ENCODE data around the gene TLE5. TPM values are rescaled to one million over a fixed set of nuclear protein-coding genes. Genes with fewer than 3 reads are reported as not detected.

The TLE5 gene
- polyA plus RNA-seq, 3 donors, result 27.5 to 309 (median 34.4) TPM

GRCh38 chr19:3066482-3067049 lies 4.3 kb upstream of the TLE5 start:
- Histone ChIP-seq H3K36me3 (replicated peaks in 1 of 2; ENCODE audit: control insufficient read depth in 1 of 2, insufficient read depth in 2 of 2, low read length in 2 of 2) (no peaks in the 10 kb centered on the region), H2AFZ (ENCODE audit: insufficient read depth, low read depth, low read length, poor library complexity, severe bottlenecking) (no peak overlapping the region), H3K27ac (ENCODE audit: low read depth in 1 of 2, low read length in 2 of 2) (no peak overlapping the region), H4K20me1 (ENCODE audit: insufficient read depth, low read length) (no peaks in the 10 kb centered on the region), H3K9me3 (replicated peaks in 1 of 2; ENCODE audit: control insufficient read depth in 1 of 2, insufficient read depth in 1 of 2, low read length in 2 of 2) (no peaks in the 10 kb centered on the region), H3K4me2 (replicated peaks; ENCODE audit: extremely low read depth, low read length, poor library complexity, severe bottlenecking) (no peak overlapping the region), H3K9ac (ENCODE audit: insufficient read depth, low read length, poor library complexity, severe bottlenecking) (no peak overlapping the region), H3K79me2 (ENCODE audit: insufficient read depth, low read length) (peaks cover 10% of the 10 kb centered on the region), H3K4me1 (ENCODE audit: control insufficient read depth in 1 of 2, insufficient read depth in 2 of 2, low read length in 2 of 2) (peaks cover 9 to 10% of the 10 kb centered on the region in 2 donors), H3K27me3 (ENCODE audit: control insufficient read depth in 2 of 2, insufficient read depth in 2 of 2, low read length in 2 of 2) (no peaks in the 10 kb centered on the region), H3K4me3 (replicated peaks in 1 of 3; ENCODE audit: low read depth in 2 of 3, low read length in 3 of 3) (no peak overlapping the region)
- H3K9me3 Mint-ChIP-seq, result peaks cover 0 to 2% (median 0%) of the 10 kb centered on the region in 7 donors
- no peak for TF ChIP-seq CTCF (IDR thresholded peaks at IDR 0.05)
- H3K27ac Mint-ChIP-seq, result no peak overlapping the region
- DNase-seq, result no peak
- H3K36me3 Mint-ChIP-seq, result no peaks in the 10 kb centered on the region
- no peak overlapping the region for H3K4me3 Mint-ChIP-seq
- H3K27me3 Mint-ChIP-seq (ENCODE audit: low read depth in 3 of 3), result peaks cover 7 to 27% (median 14%) of the 10 kb centered on the region in 3 donors
- H3K4me1 Mint-ChIP-seq, result peaks cover 7% of the 10 kb centered on the region
- 97% methylated on average over 9 of the region's 16 CpGs for WGBS (ENCODE audit: insufficient coverage)
- intact Hi-C loops (cut with micrococcal nuclease), result no loop called here

GRCh38 chr19:3065675-3066357 lies 3.5 kb upstream of the TLE5 start:
- no peak overlapping the region for H3K4me3 Mint-ChIP-seq
- H3K27me3 ChIP-seq (ENCODE audit: control insufficient read depth in 2 of 2, insufficient read depth in 2 of 2, low read length in 2 of 2), result no peaks in the 10 kb centered on the region
- H3K27ac Mint-ChIP-seq, result peak overlapping the region in 1 of 7 donors; percentile 60
- intact Hi-C loops (cut with micrococcal nuclease), result no loop called here
- no peaks in the 10 kb centered on the region for H3K36me3 ChIP-seq (replicated peaks in 1 of 2; ENCODE audit: control insufficient read depth in 1 of 2, insufficient read depth in 2 of 2, low read length in 2 of 2)
- DNase-seq, result no peak
- H2AFZ ChIP-seq (ENCODE audit: insufficient read depth, low read depth, low read length, poor library complexity, severe bottlenecking), result no peak overlapping the region
- H3K4me1 Mint-ChIP-seq, result peaks cover 10% of the 10 kb centered on the region
- no peak overlapping the region for H3K4me3 ChIP-seq (replicated peaks in 1 of 3; ENCODE audit: low read depth in 2 of 3, low read length in 3 of 3)
- H3K9me3 ChIP-seq (replicated peaks in 1 of 2; ENCODE audit: control insufficient read depth in 1 of 2, insufficient read depth in 1 of 2, low read length in 2 of 2), result no peaks in the 10 kb centered on the region
- H3K27ac ChIP-seq (ENCODE audit: low read depth in 1 of 2, low read length in 2 of 2), result no peak overlapping the region
- H3K9me3 Mint-ChIP-seq, result peaks cover 0 to 2% (median 0%) of the 10 kb centered on the region in 7 donors
- no peak for TF ChIP-seq CTCF (IDR thresholded peaks at IDR 0.05)
- H3K4me1 ChIP-seq (ENCODE audit: control insufficient read depth in 1 of 2, insufficient read depth in 2 of 2, low read length in 2 of 2), result peaks cover 12 to 17% of the 10 kb centered on the region in 2 donors
- H3K4me2 ChIP-seq (replicated peaks; ENCODE audit: extremely low read depth, low read length, poor library complexity, severe bottlenecking), result no peak overlapping the region
- H3K9ac ChIP-seq (ENCODE audit: insufficient read depth, low read length, poor library complexity, severe bottlenecking), result no peak overlapping the region
- peaks cover 18% of the 10 kb centered on the region for H3K79me2 ChIP-seq (ENCODE audit: insufficient read depth, low read length)
- WGBS (ENCODE audit: insufficient coverage), result 37% methylated on average over 9 of the region's 15 CpGs
- H3K36me3 Mint-ChIP-seq, result no peaks in the 10 kb centered on the region
- H3K27me3 Mint-ChIP-seq (ENCODE audit: low read depth in 3 of 3), result peaks cover 9 to 27% (median 14%) of the 10 kb centered on the region in 3 donors
- H4K20me1 ChIP-seq (ENCODE audit: insufficient read depth, low read length), result peaks cover 3% of the 10 kb centered on the region
